Measurements from ENCODE around the gene PKD1L1.

Gene PKD1L1

GRCh38 chr7:47973739-47974138 lies 25.5 kb upstream of the PKD1L1 start (continued):
- TF ChIP-seq, protein P1, sequence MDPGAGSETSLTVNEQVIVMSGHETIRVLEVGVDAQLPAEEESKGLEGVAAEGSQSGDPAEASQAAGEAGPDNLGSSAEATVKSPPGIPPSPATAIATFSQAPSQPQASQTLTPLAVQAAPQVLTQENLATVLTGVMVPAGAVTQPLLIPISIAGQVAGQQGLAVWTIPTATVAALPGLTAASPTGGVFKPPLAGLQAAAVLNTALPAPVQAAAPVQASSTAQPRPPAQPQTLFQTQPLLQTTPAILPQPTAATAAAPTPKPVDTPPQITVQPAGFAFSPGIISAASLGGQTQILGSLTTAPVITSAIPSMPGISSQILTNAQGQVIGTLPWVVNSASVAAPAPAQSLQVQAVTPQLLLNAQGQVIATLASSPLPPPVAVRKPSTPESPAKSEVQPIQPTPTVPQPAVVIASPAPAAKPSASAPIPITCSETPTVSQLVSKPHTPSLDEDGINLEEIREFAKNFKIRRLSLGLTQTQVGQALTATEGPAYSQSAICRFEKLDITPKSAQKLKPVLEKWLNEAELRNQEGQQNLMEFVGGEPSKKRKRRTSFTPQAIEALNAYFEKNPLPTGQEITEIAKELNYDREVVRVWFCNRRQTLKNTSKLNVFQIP (CRISPR knock-in tag; IDR thresholded peaks at IDR 0.05; ENCODE audit: borderline replicate concordance, low read depth): no peak
- TF ChIP-seq OSR1 (CRISPR knock-in tag; IDR thresholded peaks at IDR 0.05) (no peak), TCF4 (CRISPR knock-in tag; IDR thresholded peaks at IDR 0.05; ENCODE audit: borderline replicate concordance) (no peak), TOX (CRISPR knock-in tag; IDR thresholded peaks at IDR 0.05; ENCODE audit: borderline replicate concordance) (no peak), SNAI2 (CRISPR knock-in tag; IDR thresholded peaks at IDR 0.05) (no peak)

DNA sequence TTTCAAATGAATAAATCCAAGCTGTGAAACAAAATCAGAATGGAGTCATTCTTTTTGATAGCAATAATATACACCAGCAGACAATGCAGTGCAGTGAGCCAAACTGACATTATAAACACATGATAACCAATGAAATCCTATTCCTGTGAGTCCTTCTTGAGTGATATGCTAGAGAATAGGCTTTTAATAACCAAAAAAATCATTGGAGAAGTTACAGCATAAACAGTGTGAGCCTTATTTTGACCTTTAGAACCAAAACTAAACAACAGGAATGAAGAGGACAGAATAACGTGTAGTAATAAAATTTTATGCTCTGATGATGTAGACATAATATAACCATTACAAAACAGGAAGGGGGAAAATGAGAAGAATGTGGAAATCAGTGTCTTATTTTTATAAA lies 22.5 kb upstream of the PKD1L1 start:
- ATAC-seq: no peak
- no peak for TF ChIP-seq ZFP30 (CRISPR knock-in tag; IDR thresholded peaks at IDR 0.05)
- TF ChIP-seq, protein P1 (CRISPR knock-in tag; IDR thresholded peaks at IDR 0.05; ENCODE audit: borderline replicate concordance, low read depth): no peak

DNA sequence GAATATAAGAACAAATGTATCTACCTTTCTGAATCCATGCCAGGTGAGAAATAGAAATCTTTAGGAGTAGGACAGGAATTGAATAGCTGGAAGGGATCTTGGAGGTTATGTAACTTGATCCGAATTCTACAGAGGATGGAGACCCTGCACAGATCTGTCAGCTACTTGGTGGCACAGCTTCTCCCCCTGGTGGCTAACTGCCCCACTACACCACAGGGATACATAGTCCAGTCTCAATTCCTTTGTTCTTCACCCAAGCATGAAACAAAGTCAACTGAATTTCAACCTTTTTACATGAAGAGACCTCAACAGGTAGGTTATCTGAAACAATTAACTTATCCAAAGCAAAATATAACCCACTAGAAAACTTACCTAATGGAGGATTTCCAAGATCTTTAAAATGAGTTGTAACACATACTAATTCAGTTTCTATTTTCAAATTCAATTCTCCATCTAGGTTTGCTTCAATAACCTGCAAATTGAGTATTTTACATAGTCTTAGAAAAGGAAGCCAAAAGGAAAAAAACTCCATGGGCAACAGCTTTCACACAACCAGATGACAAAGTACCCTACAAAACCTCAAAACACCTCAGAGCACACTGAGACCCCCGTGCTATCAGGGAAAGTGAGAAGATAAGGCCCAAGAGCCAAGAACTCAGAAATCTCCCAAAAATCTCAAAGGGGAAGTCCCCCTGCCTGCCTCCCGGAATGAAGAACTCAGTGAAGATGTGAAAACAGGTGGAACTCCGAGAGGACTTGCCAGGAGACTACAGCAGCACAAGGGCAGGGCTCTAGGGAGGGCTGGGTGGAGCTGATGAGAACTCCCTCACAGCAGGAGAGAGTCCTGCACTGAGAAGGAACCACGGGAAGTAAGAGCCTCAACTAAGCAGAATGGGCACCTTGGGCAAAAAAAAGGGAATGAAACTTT lies 20.8 kb upstream of the PKD1L1 start:
- TF ChIP-seq ZFP3 (CRISPR knock-in tag; IDR thresholded peaks at IDR 0.05): no peak
- TF ChIP-seq, protein P2, sequence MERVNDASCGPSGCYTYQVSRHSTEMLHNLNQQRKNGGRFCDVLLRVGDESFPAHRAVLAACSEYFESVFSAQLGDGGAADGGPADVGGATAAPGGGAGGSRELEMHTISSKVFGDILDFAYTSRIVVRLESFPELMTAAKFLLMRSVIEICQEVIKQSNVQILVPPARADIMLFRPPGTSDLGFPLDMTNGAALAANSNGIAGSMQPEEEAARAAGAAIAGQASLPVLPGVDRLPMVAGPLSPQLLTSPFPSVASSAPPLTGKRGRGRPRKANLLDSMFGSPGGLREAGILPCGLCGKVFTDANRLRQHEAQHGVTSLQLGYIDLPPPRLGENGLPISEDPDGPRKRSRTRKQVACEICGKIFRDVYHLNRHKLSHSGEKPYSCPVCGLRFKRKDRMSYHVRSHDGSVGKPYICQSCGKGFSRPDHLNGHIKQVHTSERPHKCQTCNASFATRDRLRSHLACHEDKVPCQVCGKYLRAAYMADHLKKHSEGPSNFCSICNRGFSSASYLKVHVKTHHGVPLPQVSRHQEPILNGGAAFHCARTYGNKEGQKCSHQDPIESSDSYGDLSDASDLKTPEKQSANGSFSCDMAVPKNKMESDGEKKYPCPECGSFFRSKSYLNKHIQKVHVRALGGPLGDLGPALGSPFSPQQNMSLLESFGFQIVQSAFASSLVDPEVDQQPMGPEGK (CRISPR knock-in tag; IDR thresholded peaks at IDR 0.05; ENCODE audit: borderline replicate concordance): no peak
- TF ChIP-seq TCF4 (CRISPR knock-in tag; IDR thresholded peaks at IDR 0.05; ENCODE audit: borderline replicate concordance): no peak
- TF ChIP-seq OSR1 (CRISPR knock-in tag; IDR thresholded peaks at IDR 0.05): no peak
- TF ChIP-seq RARB (CRISPR knock-in tag; IDR thresholded peaks at IDR 0.05): no peak
- no peak for TF ChIP-seq TOX (CRISPR knock-in tag; IDR thresholded peaks at IDR 0.05; ENCODE audit: borderline replicate concordance)
- TF ChIP-seq ZNF565 (CRISPR knock-in tag; conservative IDR thresholded peaks at IDR 0.05; ENCODE audit: low read depth): no peak
- no peak for TF ChIP-seq PPARA (CRISPR knock-in tag; IDR thresholded peaks at IDR 0.05; ENCODE audit: borderline replicate concordance)
- no peak for TF ChIP-seq GLIS3 (CRISPR knock-in tag; IDR thresholded peaks at IDR 0.05)
- TF ChIP-seq, protein P3, sequence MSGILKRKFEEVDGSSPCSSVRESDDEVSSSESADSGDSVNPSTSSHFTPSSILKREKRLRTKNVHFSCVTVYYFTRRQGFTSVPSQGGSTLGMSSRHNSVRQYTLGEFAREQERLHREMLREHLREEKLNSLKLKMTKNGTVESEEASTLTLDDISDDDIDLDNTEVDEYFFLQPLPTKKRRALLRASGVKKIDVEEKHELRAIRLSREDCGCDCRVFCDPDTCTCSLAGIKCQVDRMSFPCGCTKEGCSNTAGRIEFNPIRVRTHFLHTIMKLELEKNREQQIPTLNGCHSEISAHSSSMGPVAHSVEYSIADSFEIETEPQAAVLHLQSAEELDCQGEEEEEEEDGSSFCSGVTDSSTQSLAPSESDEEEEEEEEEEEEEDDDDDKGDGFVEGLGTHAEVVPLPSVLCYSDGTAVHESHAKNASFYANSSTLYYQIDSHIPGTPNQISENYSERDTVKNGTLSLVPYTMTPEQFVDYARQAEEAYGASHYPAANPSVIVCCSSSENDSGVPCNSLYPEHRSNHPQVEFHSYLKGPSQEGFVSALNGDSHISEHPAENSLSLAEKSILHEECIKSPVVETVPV (CRISPR knock-in tag; IDR thresholded peaks at IDR 0.05): no peak
- ATAC-seq: peak; percentile 94

GRCh38 chr7:47967708-47968107 lies 19.4 kb upstream of the PKD1L1 start:
- no peak for ATAC-seq
- TF ChIP-seq ZNF8 (CRISPR knock-in tag; IDR thresholded peaks at IDR 0.05) (no peak), CSDC2 (CRISPR knock-in tag; IDR thresholded peaks at IDR 0.05) (no peak), ESRRG (CRISPR knock-in tag; IDR thresholded peaks at IDR 0.05) (no peak), ZFP30 (CRISPR knock-in tag; IDR thresholded peaks at IDR 0.05) (no peak), RARB (CRISPR knock-in tag; IDR thresholded peaks at IDR 0.05) (no peak), ISL1 (CRISPR knock-in tag; IDR thresholded peaks at IDR 0.05) (no peak), TOX (CRISPR knock-in tag; IDR thresholded peaks at IDR 0.05; ENCODE audit: borderline replicate concordance) (no peak), PPARA (CRISPR knock-in tag; IDR thresholded peaks at IDR 0.05; ENCODE audit: borderline replicate concordance) (no peak), GLIS3 (CRISPR knock-in tag; IDR thresholded peaks at IDR 0.05) (no peak), CREB5 (CRISPR knock-in tag; IDR thresholded peaks at IDR 0.05; ENCODE audit: low read depth) (no peak), ARNTL (CRISPR knock-in tag; IDR thresholded peaks at IDR 0.05; ENCODE audit: borderline replicate concordance, low read depth) (no peak), BACH2 (CRISPR knock-in tag; IDR thresholded peaks at IDR 0.05; ENCODE audit: borderline replicate concordance) (no peak), OSR1 (CRISPR knock-in tag; IDR thresholded peaks at IDR 0.05) (no peak), TCF4 (CRISPR knock-in tag; IDR thresholded peaks at IDR 0.05; ENCODE audit: borderline replicate concordance) (no peak)
- TF ChIP-seq, protein P2 (CRISPR knock-in tag; IDR thresholded peaks at IDR 0.05; ENCODE audit: borderline replicate concordance): no peak
- TF ChIP-seq, protein P3 (CRISPR knock-in tag; IDR thresholded peaks at IDR 0.05): no peak
- TF ChIP-seq, protein P1 (CRISPR knock-in tag; IDR thresholded peaks at IDR 0.05; ENCODE audit: borderline replicate concordance, low read depth): no peak
